Ishikawa (cell line): ENCODE results near the gene DBX1.

Experiments
- CEBPB ChIP-seq: IDR thresholded peaks from 2 replicates; pipeline ENCODE4 v1.6.1; 2012
- CREB1 ChIP-seq: IDR thresholded peaks from 2 replicates; pipeline ENCODE4 v1.6.1; 2012; ENCODE audit warnings: low read depth
- EGR1 ChIP-seq: IDR thresholded peaks from 2 replicates; pipeline ENCODE4 v1.6.1; 2012
- EP300 ChIP-seq: IDR thresholded peaks from 2 replicates; pipeline ENCODE4 v1.6.1; 2012; ENCODE audit warnings: borderline replicate concordance
- FOXM1 ChIP-seq: IDR thresholded peaks from 2 replicates; pipeline ENCODE4 v1.6.1; 2012; ENCODE audit warnings: low read depth, borderline replicate concordance
- NFIC ChIP-seq: IDR thresholded peaks from 2 replicates; pipeline ENCODE4 v1.6.1; 2012
- RAD21 ChIP-seq: IDR thresholded peaks from 2 replicates; pipeline ENCODE4 v1.6.1; 2012; ENCODE audit warnings: low read depth
- REST ChIP-seq: IDR thresholded peaks from 2 replicates; pipeline ENCODE4 v1.6.1; 2012; ENCODE audit warnings: low read depth, mild to moderate bottlenecking
- TAF1 ChIP-seq: IDR thresholded peaks from 2 replicates; pipeline ENCODE4 v1.6.1; 2012; ENCODE audit warnings: low read depth, mild to moderate bottlenecking
- TCF12 ChIP-seq: IDR thresholded peaks from 2 replicates; pipeline ENCODE4 v1.6.1; 2012; ENCODE audit warnings: low read depth
- TEAD4 ChIP-seq: IDR thresholded peaks from 2 replicates; pipeline ENCODE4 v1.6.1; 2012
- YY1 ChIP-seq: IDR thresholded peaks from 2 replicates; pipeline ENCODE4 v1.6.1; 2012; ENCODE audit warnings: low read depth
- ZBTB7A ChIP-seq: IDR thresholded peaks from 2 replicates; pipeline ENCODE4 v1.6.1; 2012; ENCODE audit warnings: low read depth
- TF ChIP-seq, protein P1 (sequence below): IDR thresholded peaks from 2 replicates; pipeline ENCODE4 v1.6.1; 2012

DNA sequence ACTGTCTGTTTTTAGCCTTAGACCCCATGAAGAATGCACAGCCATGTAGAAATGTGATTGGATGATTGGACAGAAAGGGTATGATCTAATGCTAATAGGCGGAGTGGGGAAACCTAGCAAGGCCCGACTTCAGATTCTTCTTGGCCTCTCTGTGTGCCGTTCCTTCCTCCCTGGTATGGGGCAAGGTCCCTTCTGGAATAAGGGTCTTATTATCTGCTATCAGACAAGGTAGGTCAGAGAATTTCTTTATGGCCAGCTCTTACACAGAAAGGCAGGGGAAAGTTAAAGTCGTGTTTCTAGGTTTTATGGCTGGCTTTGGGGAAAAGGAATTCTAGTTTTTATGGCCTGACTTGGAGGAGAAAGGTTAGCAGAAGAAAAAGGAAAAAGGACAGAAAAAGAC is 30.6 kb downstream of the DBX1 start:
- TF ChIP-seq RAD21 (no peak), EGR1 (no peak), TCF12 (no peak), ZBTB7A (no peak), CEBPB (no peak), TAF1 (no peak), EP300 (no peak), FOXM1 (no peak), REST (no peak), YY1 (no peak), TEAD4 (no peak), CREB1 (no peak), NFIC (no peak)
- TF ChIP-seq, protein P1, sequence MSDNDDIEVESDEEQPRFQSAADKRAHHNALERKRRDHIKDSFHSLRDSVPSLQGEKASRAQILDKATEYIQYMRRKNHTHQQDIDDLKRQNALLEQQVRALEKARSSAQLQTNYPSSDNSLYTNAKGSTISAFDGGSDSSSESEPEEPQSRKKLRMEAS = no peak
